ENCODE data around the gene EDEM2.

DNA sequence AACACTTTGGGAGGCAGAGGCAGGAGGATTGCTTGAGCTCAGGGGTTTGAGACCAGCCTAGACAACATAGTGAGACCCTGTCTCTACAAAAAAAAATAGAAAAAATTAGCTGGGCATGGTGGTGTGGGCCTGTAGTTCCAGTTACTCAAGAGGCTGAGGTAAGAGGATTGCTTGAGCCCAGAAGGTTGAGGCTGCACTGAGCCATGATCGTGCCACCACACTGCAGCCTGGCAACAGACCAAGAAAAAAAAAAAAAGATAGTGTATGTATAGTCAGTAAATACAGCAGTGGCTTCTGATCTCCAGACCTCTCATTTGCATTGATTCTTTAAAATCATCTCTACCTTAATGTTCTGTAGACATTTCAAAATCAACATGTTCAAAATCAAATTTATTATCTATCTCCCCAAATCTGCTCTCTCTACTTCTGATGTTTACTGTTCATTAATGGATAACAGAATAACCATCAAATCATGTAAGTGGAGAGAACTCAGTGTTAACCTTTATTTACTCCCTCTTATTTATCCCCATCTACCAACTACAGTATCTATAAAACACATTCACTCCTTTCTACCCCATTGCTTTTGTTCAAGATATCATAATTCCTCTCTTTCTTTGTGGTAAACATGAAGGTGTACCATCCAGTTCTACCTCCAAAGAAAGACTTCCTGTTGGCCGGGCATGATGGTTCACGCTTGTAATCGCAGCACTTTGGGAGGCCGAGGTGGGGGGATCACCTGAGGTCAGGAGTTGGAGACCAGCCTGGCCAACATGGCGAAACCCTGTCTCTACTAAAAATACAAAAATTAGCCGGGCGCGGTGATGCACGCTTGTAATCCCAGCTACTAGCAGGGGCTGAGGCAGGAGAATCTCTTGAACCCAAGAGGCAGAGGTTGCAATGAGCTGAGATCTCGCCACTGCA lies 32.4 kb upstream of the EDEM2 start:
- TF ChIP-seq CTCF (IDR thresholded peaks at IDR 0.05; ENCODE audit: low read length) (no peak), EZH2 (optimal IDR thresholded peaks at IDR 0.05; ENCODE audit: low read depth, low read length) (no peak)
